ENCODE measurements around the gene GNB1. TPM values are rescaled to one million over a fixed set of nuclear protein-coding genes. Genes with fewer than 3 reads are reported as not detected.

GNB1 gene
- total and polyA plus RNA-seq, 5 experiments from 2014 or later = 45.9 to 232 (median 107) TPM

GRCh38 chr1:1899967-1900327, 9.1 kb upstream of the GNB1 start:
- no peaks in the 10 kb centered on the region for H3K36me3 Mint-ChIP-seq
- H3K4me3 Mint-ChIP-seq = no peak overlapping the region
- DNase-seq = no peak
- peaks cover 7 to 27% (median 21%) of the 10 kb centered on the region in 4 donors for H3K4me1 Mint-ChIP-seq
- ATAC-seq = no peak
- no peaks in the 10 kb centered on the region for H3K9me3 Mint-ChIP-seq
- POLR2A ChIA-PET = interaction anchor here (0.7 to 3.1 kb wide), 2 partner anchors 9 to 111 kb away, joined by 3 to 19 read pairs; no protein-coding TSS in a partner anchor
- peaks cover 0 to 3% (median 0%) of the 10 kb centered on the region in 5 donors for H3K27me3 Mint-ChIP-seq
- H3K27ac Mint-ChIP-seq = no peak overlapping the region

DNA sequence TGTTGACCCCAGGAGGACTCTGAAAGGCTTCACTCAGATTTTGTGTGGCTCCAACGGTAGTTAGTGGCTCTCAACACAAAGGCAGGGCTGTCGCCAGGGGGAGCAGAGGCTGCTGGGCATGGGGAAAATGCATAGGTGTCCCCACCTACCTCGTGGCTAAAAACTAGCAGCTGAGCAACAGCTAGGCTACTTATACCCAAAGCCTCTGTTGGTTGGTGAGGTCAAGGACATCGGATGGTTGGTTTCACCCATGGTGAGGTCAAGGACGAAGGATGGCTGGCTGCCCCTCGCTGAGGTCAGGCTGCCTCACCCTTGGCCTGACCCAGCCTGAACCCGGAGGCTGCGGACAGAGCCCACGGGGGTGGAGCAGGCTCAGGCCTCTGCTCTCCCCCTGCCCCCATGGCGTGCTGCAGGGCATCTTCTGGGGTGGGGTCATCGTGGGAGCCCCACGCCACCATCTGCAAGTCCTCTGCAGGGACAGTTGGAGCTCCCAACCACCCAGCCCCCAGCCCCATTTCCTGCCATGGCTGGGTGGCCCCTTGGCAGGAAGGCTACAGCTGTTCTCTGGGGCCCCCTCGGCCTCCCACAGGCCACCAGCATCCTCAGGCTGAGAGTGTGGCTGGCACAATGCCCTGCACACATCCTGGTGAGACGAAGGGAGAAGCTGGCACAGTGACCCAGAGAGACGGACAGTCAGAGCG, 8.5 kb upstream of the GNB1 start:
- Mint-ChIP-seq H3K4me1 (peaks cover 12 to 32% (median 26%) of the 10 kb centered on the region in 4 donors), H3K4me3 (peak overlapping the region in 1 of 10 donors; percentile 56), H3K27ac (peak overlapping the region in 1 of 10 donors; percentile 29), H3K36me3 (no peaks in the 10 kb centered on the region), H3K27me3 (peaks cover 0 to 3% (median 0%) of the 10 kb centered on the region in 5 donors), H3K9me3 (no peaks in the 10 kb centered on the region)
- DNase-seq = peak in 3 of 10 donors; percentile 24 to 56 (median 36)
- POLR2A ChIA-PET = interaction anchor here (0.7 to 3.1 kb wide), 2 partner anchors 9 to 110 kb away, joined by 3 to 19 read pairs; no protein-coding TSS in a partner anchor
- ATAC-seq = peak; percentile 64 to 68

GRCh38 chr1:1898246-1898933, 7.5 kb upstream of the GNB1 start:
- Mint-ChIP-seq H3K4me1 (peaks cover 14 to 39% (median 35%) of the 10 kb centered on the region in 4 donors), H3K27ac (peak overlapping the region in 1 of 10 donors; percentile 8), H3K9me3 (no peaks in the 10 kb centered on the region), H3K36me3 (no peaks in the 10 kb centered on the region), H3K27me3 (peaks cover 0 to 3% (median 0%) of the 10 kb centered on the region in 5 donors), H3K4me3 (no peak overlapping the region)
- no peak for ATAC-seq
- no peak for DNase-seq
- POLR2A ChIA-PET = interaction anchor here (0.5 to 3.1 kb wide), 2 partner anchors 10 to 422 kb away, joined by 3 to 19 read pairs; no protein-coding TSS in a partner anchor

- peaks cover 0 to 3% (median 0%) of the 10 kb centered on the region in 3 donors for H3K36me3 Mint-ChIP-seq
- ATAC-seq (no peak), DNase-seq (no peak)
- H3K27ac Mint-ChIP-seq = peak overlapping the region in 5 of 10 donors; percentile 1 to 96 (median 70)
- peak overlapping the region in 5 of 10 donors; percentile 22 to 69 (median 51) for H3K4me3 Mint-ChIP-seq
- no peaks in the 10 kb centered on the region for H3K27me3 Mint-ChIP-seq
- H3K9me3 Mint-ChIP-seq = no peaks in the 10 kb centered on the region
- peaks cover 23 to 53% (median 49%) of the 10 kb centered on the region in 4 donors for H3K4me1 Mint-ChIP-seq
- POLR2A ChIA-PET = interaction anchor here (2.9 to 3.6 kb wide), 2 partner anchors 10 to 13 kb away, joined by 18 to 19 read pairs; no protein-coding TSS in a partner anchor
Measured at GRCh38 chr1:1895456-1896336, 4.8 kb upstream of the GNB1 start.

- Mint-ChIP-seq H3K36me3 (peaks cover 0 to 3% (median 0%) of the 10 kb centered on the region in 3 donors), H3K4me1 (peaks cover 23 to 53% (median 49%) of the 10 kb centered on the region in 4 donors), H3K27ac (peak overlapping the region; percentile 36 to 96 (median 86)), H3K27me3 (no peaks in the 10 kb centered on the region), H3K4me3 (peak overlapping the region; percentile 29 to 74 (median 64)), H3K9me3 (no peaks in the 10 kb centered on the region)
- ATAC-seq (no peak), DNase-seq (no peak)
- POLR2A ChIA-PET = interaction anchor here (2.9 to 3.6 kb wide), 2 partner anchors 11 to 13 kb away, joined by 18 to 19 read pairs; no protein-coding TSS in a partner anchor
Measured at GRCh38 chr1:1895060-1895418, 4.2 kb upstream of the GNB1 start.

- Mint-ChIP-seq H3K4me3 (peak overlapping the region; percentile 29 to 74 (median 64)), H3K4me1 (peaks cover 22 to 51% (median 46%) of the 10 kb centered on the region in 4 donors), H3K9me3 (no peaks in the 10 kb centered on the region), H3K36me3 (peaks cover 0 to 3% (median 0%) of the 10 kb centered on the region in 3 donors), H3K27me3 (no peaks in the 10 kb centered on the region), H3K27ac (peak overlapping the region; percentile 58 to 96 (median 86))
- POLR2A ChIA-PET = interaction anchor here (2.9 to 3.6 kb wide), 2 partner anchors 11 to 14 kb away, joined by 18 to 19 read pairs; no protein-coding TSS in a partner anchor
- DNase-seq (peak in 1 of 10 donors; percentile 25), ATAC-seq (no peak)
Measured at GRCh38 chr1:1894354-1895059, 3.6 kb upstream of the GNB1 start.

GRCh38 chr1:1893997-1894353, 3.1 kb upstream of the GNB1 start:
- H3K9me3 Mint-ChIP-seq = no peaks in the 10 kb centered on the region
- H3K4me3 Mint-ChIP-seq = peak overlapping the region in 5 of 10 donors; percentile 22 to 92 (median 55)
- ATAC-seq = no peak
- POLR2A ChIA-PET = interaction anchor here (2.9 to 3.6 kb wide), 2 partner anchors 12 to 14 kb away, joined by 18 to 19 read pairs; no protein-coding TSS in a partner anchor
- peaks cover 0 to 3% (median 0%) of the 10 kb centered on the region in 3 donors for H3K36me3 Mint-ChIP-seq
- H3K27me3 Mint-ChIP-seq = no peaks in the 10 kb centered on the region
- H3K4me1 Mint-ChIP-seq = peaks cover 20 to 52% (median 46%) of the 10 kb centered on the region in 4 donors
- peak overlapping the region in 7 of 10 donors; percentile 59 to 88 (median 83) for H3K27ac Mint-ChIP-seq
- no peak for DNase-seq

DNA sequence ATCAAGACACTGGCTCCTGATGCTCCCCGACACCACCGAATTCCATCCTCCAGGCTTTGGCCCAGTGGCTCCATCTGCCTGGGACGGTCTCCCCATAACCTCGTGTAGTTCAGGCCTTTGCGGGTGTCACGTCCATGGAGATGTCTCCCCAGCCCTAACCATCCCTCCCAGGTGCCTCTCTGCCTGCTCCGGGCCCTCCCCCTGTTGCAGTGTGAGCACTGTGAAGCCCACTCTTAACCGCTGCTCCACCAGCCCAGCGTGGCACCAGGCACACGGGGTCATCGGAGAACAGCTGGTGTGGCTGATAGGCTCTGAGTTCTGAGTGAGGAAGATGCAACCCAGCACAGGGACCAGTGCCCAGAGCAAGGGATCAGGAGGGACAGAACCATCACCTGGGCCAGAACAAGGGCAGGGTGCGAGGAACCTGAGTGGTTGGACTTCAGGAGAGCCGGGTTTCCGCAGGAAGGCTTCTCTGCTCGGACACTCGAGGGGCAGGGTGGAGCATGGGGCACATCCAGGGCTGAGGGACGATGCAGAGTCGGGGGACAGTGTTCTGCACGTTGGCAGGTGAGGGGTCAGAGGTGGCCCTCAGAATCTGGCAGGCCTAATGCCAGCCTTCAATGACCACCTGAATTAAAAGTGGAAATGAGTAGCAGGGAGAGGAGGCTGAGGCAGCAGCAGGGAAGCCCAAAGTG, 2.6 kb upstream of the GNB1 start:
- POLR2A ChIA-PET = interaction anchor here (3.6 kb wide), 1 partner anchor 15 kb away, joined by 19 read pairs; no protein-coding TSS in a partner anchor
- H3K4me1 Mint-ChIP-seq = peaks cover 25 to 54% (median 51%) of the 10 kb centered on the region in 4 donors
- H3K27ac Mint-ChIP-seq = peak overlapping the region in 9 of 10 donors; percentile 52 to 97 (median 83)
- no peaks in the 10 kb centered on the region for H3K9me3 Mint-ChIP-seq
- no peaks in the 10 kb centered on the region for H3K27me3 Mint-ChIP-seq
- DNase-seq (no peak), ATAC-seq (no peak)
- H3K4me3 Mint-ChIP-seq = peak overlapping the region; percentile 30 to 92 (median 59)
- peaks cover 0 to 3% (median 0%) of the 10 kb centered on the region in 3 donors for H3K36me3 Mint-ChIP-seq

- H3K36me3 Mint-ChIP-seq = peaks cover 0 to 5% (median 0%) of the 10 kb centered on the region in 3 donors
- H3K27me3 Mint-ChIP-seq = no peaks in the 10 kb centered on the region
- H3K4me1 Mint-ChIP-seq = peaks cover 28 to 58% (median 56%) of the 10 kb centered on the region in 4 donors
- peak overlapping the region; percentile 80 to 96 (median 93) for H3K4me3 Mint-ChIP-seq
- DNase-seq = no peak
- H3K27ac Mint-ChIP-seq = peak overlapping the region; percentile 89 to 99 (median 96)
- no peak for ATAC-seq
- POLR2A ChIA-PET = interaction anchor here (0.7 to 2.3 kb wide), 4 partner anchors 13 to 262 kb away, joined by 3 to 25 read pairs (median 8); no protein-coding TSS in a partner anchor
- H3K9me3 Mint-ChIP-seq = no peaks in the 10 kb centered on the region
Measured at GRCh38 chr1:1892763-1893120, 1.9 kb upstream of the GNB1 start.

DNA sequence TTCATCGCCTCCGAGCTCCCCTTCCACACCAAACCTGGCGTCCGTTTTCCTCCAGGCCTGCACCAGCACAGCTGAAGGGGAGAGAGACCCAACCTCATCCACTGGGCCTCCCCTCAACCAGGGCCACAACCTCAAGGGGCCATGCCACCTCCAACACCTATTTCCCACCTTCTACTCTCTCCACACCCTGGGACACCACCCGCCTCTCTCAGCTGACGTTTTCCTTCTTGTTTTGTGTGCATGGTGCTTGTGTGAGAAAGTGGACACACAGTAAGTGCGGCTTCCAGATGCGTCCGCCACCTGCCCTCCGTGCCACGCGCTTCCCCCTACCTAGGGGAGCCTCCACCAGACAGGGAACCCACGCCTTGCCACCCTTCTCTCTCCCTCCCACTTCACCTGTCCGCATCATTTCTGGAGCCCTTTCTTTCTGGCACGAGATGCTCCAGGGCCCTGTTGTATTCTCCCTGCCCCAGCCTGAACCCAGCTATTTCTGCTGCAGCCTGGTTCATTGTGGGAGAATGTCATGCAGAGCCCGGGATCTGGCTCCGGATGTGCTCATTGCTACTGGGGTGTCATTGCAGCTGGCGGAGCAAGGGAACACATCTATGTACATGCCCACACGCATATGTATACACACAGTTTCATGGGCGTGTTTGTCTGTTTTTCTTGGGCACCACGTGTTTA, 1.3 kb upstream of the GNB1 start:
- POLR2A ChIA-PET = interaction anchor here (0.5 to 2.3 kb wide), 10 partner anchors 9 to 262 kb away, joined by 3 to 25 read pairs (median 6); no protein-coding TSS in a partner anchor
- peaks cover 29 to 64% (median 61%) of the 10 kb centered on the region in 4 donors for H3K4me1 Mint-ChIP-seq

More for the DNA sequence above, 1.3 kb upstream of the GNB1 start:
- DNase-seq (peak in 3 of 10 donors; percentile 17 to 42 (median 31)), ATAC-seq (no peak)
- Mint-ChIP-seq H3K9me3 (no peaks in the 10 kb centered on the region), H3K36me3 (peaks cover 0 to 5% (median under 1%) of the 10 kb centered on the region in 3 donors), H3K4me3 (peak overlapping the region; percentile 80 to 96 (median 93)), H3K27me3 (no peaks in the 10 kb centered on the region), H3K27ac (peak overlapping the region; percentile 89 to 99 (median 96))
